HG03354 (cell line): Measurements from ENCODE around the gene HNRNPM.
"Not testable (repeated sequence)": the region's sequence is repeated elsewhere in the genome, so short reads cannot be mapped to it uniquely, and the experiment has no call there.

Experiments
- ATAC-seq: cut with Tn5 transposase; IDR thresholded peaks from one replicate; pipeline ENCODE4 v1.9.1; 2021; ENCODE audit warnings: mild to moderate bottlenecking; ENCODE audit not compliant: unreplicated experiment, poor library complexity, severe bottlenecking

The HNRNPM gene

DNA sequence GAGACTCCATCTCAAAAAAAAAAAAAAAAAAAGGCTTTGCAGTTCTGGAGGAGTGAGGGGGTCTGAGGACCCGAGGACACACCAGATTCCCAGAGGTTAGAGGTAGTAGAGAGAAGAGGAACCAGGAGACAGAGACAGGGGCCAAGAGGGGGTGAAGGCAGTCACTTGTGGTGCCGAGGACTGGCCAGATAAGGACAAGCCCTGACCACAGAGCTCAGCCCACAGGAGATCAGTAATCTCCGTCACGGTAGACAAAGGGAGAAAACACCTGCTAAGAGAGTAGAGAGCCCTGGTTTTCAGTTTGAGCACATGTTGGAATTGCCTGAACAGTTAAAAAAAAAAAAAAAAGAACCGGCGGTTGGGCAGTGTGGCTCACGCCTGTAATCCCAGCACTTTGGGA lies 59.4 kb downstream of the HNRNPM start:
- ATAC-seq: no peak

DNA sequence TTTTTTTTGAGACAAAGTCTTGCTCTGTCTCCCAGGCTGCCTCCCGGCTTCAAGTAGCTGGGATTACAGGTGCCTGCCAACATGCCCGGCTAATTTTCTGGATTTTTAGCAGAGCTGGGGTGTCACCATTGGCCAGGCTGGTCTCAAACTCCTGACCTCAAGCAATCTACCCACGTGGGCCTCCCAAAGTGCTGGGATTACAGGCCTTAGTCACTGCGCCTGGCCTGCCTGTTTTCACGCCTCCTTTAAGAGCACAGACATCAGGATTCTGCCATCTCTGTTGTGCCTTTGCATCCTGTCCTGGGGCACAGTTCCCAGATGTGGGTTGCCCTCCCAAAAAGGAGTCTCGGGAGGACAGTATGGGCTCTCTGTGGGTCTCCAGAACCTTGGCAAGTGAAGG lies 60.1 kb downstream of the HNRNPM start:
- no peak for ATAC-seq

GRCh38 chr19:8505680-8506401 lies 61.1 kb downstream of the HNRNPM start:
- peak; percentile 59 for ATAC-seq

GRCh38 chr19:8506402-8506957 lies 61.7 kb downstream of the HNRNPM start:
- no peak for ATAC-seq

DNA sequence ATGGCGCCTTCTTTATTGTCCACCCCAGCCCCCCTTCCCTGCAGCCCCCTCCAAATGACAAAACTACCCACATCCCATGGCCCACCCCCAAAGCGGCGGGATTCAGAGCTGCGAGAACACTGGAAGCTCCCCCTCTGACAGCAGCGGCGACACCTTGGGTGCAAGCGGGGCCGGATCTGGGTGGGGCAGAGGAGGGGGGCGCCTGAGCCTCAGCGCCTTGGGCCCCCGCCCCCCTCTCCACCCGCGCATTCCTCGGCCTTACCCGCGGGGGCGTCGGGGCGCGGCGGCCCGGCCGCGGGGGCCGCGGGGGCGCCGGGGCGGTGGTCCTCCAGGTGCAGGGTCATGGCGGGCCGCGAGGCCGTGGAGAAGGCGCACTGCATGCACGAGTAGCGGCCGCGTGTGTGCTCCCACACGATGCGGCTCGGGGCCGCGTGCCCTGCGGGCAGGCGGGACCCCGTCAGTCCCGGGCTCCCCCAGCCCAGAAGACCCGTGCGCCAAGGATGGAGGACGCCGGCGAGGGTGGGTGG lies 65.9 kb downstream of the HNRNPM start:
- ATAC-seq: no peak

DNA sequence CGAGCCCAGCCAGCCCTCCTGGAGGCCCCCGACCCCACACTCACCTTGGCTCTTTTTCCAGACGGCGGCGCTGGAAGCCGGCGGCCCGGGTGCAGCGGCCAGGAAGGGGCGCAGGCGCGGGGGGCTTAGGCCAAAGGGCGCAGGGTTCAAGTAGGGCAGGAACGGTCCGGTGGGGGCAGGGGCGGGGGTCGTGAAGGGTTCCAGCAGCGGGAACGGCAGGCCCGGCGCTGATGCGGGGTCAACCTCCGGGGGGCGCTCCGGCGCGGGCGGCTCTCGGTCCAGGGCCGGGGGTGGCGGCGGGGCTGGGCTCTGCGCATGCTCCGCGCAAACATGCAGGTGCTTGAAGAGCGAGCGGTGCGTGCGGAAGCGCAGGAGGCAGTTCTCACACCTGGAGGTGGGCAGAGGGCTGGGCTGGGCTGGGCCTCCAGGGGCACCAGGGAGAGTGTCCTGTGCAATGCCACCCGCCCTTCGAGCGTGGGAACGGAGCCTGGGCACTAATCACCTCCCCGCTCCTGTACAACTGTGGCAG lies 66.9 kb downstream of the HNRNPM start:
- no peak for ATAC-seq

DNA sequence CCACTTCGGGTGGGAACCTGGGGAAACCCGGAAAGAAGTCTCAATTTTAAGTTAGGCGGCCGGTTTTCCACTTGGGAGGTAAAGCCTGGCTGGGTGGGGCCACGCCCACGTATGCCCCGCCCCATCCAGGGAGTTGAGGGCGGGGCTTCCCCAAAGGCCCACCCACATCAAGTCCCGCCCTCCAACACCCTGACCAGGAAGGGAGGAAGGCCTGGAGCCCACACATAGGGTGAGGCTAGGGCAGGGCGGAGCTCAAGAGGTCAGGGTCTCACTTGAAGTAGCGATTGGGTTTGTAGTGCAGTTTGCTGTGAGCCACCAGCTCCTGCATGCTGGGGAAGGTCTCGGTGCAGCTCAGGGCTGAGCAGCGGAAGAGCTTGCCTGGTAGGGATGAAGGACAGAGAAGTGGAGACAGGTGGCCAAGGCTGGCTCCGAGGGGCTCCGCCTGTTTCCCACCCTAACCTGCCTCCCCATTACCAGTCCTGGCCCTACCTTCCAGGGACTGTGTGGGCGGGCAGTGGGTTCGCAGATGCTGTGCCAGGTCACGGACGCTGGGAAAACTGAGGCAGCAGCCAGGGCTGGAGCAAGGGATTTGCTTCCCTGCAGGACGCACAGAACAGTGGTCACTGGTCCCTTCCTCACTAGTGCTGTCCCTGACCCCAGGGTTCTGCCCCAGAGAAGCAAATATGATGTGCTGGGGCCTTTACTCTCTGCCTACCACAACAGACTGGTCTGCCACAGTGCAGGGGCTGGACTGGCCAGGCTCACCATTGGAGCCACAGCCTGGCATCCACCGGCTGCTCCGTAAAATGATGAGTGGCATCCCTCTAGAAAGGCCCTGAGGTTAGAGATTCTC lies 67.6 kb downstream of the HNRNPM start:
- no peak for ATAC-seq

DNA sequence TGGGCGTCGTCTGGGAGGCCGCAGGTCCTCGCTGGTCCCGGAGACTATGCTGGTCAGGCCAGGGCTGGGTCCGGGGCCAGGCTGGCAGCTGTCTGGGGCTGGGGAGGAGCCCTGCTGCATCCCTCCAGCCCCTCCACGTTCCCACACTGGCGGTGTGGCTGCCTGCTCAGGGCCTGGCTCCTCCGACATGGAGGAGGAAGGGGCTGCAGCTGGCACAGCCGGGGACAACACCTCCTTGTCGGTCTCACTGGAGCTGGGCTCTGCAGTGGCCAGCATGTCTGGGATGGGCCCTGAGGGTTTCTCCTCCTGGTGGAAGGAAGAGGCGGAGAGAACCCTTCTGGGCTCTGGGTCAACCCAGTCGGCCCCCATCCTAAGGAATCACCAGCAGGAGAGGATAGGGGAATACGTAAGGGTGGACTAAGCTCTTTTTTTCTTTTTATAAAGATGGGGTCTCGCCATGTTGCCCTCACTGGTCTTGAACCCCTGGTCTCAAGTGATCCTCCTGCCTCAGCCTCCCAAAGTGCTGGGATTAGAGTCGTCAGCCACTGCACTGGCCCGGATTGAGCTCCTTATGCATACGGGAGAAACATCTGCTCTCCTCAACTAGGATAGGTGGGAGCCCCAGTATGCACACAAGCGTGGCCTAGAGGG lies 68.4 kb downstream of the HNRNPM start:
- no peak for ATAC-seq

DNA sequence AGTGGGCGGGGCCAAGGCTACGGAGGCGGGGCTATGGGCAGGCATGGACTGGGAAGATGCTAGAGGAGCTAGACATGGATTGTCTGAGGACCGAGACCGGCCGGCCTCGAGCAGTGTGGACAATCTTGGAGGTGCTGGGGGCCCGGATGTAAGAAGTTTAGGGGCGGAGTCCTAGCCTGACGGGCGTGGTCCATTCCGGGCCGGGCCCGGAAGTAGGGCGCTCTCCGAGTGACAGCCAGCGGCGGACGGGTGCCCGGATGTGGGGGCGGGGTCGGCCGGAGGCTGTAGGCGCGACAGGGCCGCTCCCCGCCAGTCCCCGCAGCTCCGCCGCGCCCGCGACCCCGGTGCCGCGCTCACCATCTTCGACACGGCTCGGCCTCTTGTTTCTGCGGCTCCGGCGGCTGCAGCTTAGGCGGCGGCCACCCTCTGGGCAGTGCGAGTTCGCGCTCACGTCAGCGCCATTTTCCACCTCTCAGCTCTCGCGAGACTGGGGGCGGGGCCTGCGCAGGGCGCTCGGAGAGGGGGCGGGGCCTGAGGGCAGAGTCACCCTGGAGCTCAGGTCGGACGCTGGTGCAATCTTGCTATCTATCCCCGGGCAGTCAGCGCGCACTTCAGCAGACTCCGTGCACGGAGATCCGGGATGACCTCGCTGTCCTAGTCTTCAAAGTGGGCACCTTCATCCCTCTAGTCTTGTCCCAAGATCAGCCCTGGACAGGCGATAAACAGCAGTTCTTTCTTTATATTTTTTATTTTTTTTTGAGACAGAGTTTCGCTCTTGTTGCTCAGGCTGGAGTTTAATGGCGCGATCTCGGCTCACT lies 69.1 kb downstream of the HNRNPM start, which contains the start of gene ZNF414:
Gene ZNF414 (minus strand): TSS at position 481 of the 818 bp plus-strand sequence. CDS start 121 bp downstream, at position 360.
- peak; percentile 94 for ATAC-seq

GRCh38 chr19:8514505-8515009 lies 69.8 kb downstream of the HNRNPM start:
- ATAC-seq: not testable (repeated sequence)

GRCh38 chr19:8515317-8515716 lies 70.5 kb downstream of the HNRNPM start:
- no peak for ATAC-seq

DNA sequence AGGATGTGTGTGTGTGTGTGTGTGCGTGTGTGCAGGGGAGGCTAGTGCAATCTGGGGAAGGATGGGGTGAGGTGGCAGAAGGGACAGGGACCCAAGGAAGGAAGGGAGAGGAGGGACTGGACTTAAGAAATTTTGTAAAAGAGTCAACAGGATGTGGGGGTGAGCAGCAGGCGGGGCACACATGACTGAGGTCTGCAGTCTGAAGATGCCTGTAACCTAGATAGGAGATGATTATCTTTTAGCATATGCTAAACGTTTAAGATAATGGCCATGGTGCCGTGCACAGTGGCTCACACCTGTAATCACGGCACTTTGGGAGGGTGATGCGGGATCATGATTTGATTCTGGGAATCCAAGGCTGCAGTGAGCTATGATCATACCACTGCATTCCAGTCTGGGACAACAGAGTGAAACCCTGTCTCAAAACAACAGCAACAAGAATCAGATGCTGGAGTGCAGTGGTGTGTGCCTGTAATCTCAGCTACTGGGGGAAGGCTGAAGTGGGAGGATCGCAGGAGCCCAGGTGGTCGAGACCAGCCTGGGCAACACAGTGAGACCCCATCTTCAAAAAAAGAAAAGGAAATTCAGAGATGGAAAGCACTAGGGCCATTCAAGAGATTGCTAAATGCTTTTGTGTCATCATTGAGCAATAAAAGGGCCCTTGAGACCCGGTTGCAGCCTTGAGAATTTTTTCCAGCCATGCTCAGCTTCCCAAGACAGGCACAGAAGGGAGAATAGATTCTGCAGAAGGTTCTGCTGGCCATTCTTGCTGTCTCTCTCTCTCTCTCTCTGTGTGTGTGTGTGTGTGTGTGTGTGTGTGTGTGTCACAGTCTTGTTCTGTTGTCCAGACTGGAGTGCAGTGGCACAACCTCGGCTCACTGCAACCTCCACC lies 73.0 kb downstream of the HNRNPM start:
- ATAC-seq: no peak

DNA sequence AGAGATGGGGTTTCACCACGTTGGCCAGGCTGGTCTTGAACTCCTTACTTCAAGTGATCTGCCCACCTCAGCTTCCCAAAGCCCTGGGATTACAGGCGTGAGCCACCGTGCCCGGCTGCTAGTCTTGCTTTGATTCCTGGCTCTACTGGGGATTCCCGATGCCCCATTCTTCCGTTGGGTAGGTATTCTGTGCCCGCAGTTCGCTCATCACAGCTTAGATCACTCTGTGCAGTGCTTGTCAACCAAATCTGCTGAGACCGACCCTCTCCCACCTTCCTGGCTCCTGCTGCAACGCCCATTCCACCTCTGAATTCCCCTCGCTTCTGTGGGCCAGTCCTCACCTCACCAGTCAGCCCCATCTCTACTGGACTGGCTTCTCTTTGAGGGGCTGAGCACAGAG lies 73.8 kb downstream of the HNRNPM start:
- no peak for ATAC-seq

DNA sequence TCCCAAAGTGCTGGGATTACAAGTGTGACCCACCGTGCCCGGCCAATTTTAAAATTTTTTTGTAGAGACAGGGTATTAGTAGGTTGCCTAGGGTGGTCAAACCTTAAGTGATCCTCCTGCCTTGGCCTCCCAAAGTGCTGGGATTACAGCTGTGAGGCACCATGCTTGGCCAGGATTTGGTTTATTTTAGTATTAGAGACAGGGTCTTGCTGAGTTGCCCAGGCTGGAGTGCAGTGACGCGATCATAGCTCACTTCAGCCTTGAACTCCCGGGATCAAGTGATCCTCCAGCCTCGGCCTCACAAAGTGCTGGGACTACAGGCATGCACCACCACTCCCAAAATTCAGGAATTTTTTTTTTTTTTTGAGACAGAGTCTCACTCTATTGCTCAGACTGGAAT lies 74.6 kb downstream of the HNRNPM start:
- ATAC-seq: no peak

DNA sequence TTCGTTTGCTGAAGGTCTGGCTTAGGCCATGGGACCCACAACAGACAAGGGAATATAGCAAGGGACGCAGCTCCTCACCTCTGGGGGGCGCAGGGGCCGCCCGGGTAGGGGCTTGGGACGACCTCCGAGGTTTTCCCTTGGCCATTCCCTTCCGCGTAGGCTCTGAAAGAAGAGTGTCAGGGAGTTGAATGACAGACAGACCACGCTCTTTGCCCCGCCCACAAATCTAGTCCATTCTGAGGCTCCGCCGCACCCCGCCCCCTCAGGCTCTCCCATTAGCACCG lies 80.6 kb downstream of the HNRNPM start:
- ATAC-seq: no peak

GRCh38 chr19:8526345-8527091 lies 81.7 kb downstream of the HNRNPM start:
- no peak for ATAC-seq

DNA sequence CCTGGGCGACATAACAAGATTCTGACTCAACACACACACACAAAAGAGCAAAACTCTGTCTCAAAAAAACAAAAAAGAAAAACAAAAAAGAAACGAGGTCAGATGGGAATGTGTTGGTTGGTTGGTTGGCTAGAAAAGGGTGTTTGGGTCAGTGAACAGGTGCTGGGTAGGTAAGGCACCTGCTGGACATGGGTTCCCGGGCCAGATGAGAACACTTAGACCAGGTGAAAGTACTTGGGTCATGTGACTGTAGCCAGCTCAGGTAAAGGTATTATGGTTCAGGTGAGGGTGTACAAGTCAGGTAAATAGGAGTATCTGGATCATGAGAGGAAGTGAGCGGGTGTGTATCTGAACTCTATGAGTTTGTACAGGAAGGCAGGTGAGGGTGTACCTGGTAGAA lies 83.7 kb downstream of the HNRNPM start:
- no peak for ATAC-seq
